Coronary artery (tissue), 2 donors: Measurements from ENCODE around the gene TMEM151A.
A peak's percentile ranks its signal among the peaks of the same experiment; 100 is the strongest.

Source experiments
- DNase-seq: peaks from one replicate; pipeline ENCODE4 v3.0.0-alpha.2; 2017; ENCODE audit warnings: low spot score
- H3K27ac ChIP-seq, 2 donors: fragments of 200-600 bp; sonication (generic); one replicate each; pipeline ENCODE4 v1.5.1; 2016 to 2019
- H3K4me3 ChIP-seq: fragments of 200-600 bp; sonication (generic); 2 replicates; pipeline ENCODE4 v1.5.1; 2016; ENCODE audit warnings: mild to moderate bottlenecking, moderate library complexity
- TF ChIP-seq, protein P1 (sequence below): fragments of 200-600 bp; sonication (generic); IDR thresholded peaks from one replicate; pipeline ENCODE4 v1.5.1; 2019; ENCODE audit warnings: antibody characterized with exemption

Gene TMEM151A

DNA sequence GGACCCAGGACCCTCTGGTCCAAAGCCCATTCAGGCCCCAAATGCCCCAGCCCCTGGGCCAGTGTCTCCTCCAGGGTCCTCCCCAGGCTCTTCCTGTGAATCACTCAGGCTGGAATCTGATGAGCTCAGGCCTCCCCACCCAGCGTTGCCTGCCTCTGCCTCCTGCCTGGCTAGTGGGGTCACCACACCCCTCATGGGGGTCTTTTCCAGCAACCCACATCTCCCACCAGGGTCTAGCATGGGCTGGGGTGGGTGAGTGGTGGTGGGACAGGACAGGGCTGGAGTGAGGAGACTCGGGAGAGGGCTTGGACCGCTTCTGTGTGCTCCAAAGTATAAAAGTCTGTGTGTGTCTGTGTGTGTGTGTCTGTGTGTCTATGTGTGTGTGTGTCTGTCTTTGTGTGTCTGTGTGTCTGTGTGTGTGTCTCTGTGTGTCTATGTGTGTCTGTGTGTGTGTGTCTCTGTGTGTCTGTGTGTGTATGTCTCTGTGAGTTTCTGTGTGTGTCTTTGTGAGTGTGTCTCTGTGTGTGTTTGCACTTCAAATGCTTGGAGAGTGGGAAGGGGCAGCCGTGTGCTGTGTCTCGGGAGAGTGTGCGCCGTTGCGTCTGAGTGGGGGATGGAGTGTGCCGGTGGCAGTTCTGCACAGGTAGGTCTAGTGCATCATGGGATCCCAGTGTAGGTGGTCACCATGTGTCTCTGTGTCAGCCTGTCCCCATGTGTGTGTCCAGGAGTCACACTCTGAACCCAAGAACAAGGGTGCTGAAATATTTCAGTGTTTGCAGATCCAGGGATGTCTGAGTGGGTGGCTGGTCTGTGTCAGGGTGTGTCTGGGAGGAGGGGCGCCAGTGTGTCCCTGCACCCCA, 35.7 kb downstream of the TMEM151A start:
- Histone ChIP-seq H3K4me3 (peak overlapping the region; percentile 21), H3K27ac (peak overlapping the region; percentile 37 to 89)
- DNase-seq: no peak
- TF ChIP-seq, protein P1, sequence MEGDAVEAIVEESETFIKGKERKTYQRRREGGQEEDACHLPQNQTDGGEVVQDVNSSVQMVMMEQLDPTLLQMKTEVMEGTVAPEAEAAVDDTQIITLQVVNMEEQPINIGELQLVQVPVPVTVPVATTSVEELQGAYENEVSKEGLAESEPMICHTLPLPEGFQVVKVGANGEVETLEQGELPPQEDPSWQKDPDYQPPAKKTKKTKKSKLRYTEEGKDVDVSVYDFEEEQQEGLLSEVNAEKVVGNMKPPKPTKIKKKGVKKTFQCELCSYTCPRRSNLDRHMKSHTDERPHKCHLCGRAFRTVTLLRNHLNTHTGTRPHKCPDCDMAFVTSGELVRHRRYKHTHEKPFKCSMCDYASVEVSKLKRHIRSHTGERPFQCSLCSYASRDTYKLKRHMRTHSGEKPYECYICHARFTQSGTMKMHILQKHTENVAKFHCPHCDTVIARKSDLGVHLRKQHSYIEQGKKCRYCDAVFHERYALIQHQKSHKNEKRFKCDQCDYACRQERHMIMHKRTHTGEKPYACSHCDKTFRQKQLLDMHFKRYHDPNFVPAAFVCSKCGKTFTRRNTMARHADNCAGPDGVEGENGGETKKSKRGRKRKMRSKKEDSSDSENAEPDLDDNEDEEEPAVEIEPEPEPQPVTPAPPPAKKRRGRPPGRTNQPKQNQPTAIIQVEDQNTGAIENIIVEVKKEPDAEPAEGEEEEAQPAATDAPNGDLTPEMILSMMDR: no peak

GRCh38 chr11:66328031-66328301, 36.3 kb downstream of the TMEM151A start:
- DNase-seq: no peak
- TF ChIP-seq, protein P1: no peak
- Histone ChIP-seq H3K4me3 (no peak overlapping the region), H3K27ac (peak overlapping the region in 1 of 2 donors; percentile 89)

DNA sequence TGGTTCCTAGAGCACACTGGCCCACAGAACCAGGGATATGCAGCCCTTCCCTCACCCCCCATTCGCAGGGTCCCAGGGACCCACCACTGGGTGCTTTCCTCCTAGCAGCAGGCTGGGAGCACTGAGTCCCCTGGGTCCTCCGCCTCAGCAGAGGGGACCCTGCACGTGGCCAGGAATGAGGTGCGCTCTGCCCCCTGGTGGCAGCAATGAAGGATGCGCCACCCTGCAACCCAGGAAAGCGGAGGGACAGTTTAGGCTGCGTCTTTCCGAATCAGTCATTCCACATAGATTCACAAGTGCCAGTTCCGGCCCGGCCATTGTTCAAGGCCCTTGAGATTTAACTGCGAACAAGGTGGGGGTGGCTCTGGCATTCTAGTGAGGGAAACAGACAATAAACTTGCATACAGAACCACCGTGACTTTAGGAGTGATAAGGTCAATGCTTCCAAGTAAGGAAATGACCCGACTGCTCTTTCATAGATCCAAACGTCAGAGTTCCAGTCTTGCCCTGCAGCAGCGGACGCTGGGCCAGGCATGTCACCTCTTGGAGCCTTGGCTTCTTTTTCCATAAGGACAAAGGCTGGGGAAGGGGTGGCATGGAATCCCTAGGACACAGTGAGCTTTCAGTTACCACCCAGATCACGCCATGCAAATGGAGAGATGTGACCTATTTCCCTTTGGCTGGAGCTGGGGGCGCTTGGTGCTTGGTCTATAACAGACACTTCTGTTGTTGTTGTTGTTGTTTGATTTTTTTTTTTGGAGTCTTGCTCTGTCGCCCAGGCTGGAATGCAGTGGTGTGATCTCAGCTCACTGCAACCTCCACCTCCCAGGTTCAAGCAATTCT, 36.8 kb downstream of the TMEM151A start:
- TF ChIP-seq, protein P1: peak; percentile 90
- H3K4me3 ChIP-seq: peak overlapping the region; percentile 48
- DNase-seq: no peak
- peak overlapping the region in 1 of 2 donors; percentile 89 for H3K27ac ChIP-seq

- TF ChIP-seq, protein P1: no peak
- Histone ChIP-seq H3K4me3 (no peak overlapping the region), H3K27ac (no peak overlapping the region)
- DNase-seq: no peak
These were observed 37.5 kb downstream of the TMEM151A start for GRCh38 chr11:66329165-66329673.

- no peak overlapping the region for H3K4me3 ChIP-seq
- DNase-seq: no peak
- no peak overlapping the region for H3K27ac ChIP-seq
- TF ChIP-seq, protein P1: no peak
These were observed 39.2 kb downstream of the TMEM151A start for GRCh38 chr11:66330931-66331330.

GRCh38 chr11:66331542-66332370, 40.1 kb downstream of the TMEM151A start:
- DNase-seq: no peak
- TF ChIP-seq, protein P1: no peak
- Histone ChIP-seq H3K4me3 (no peak overlapping the region), H3K27ac (no peak overlapping the region)
